ENCODE results near the gene TENM3. TPM values are rescaled to one million over a fixed set of nuclear protein-coding genes. Genes with fewer than 3 reads are reported as not detected.

TENM3 gene
- total and polyA plus RNA-seq, 2 of the 8 experiments (the other 6 are each of a cell fraction or from before 2014, with no cell fraction given) = 36.9 to 69.3 TPM

DNA sequence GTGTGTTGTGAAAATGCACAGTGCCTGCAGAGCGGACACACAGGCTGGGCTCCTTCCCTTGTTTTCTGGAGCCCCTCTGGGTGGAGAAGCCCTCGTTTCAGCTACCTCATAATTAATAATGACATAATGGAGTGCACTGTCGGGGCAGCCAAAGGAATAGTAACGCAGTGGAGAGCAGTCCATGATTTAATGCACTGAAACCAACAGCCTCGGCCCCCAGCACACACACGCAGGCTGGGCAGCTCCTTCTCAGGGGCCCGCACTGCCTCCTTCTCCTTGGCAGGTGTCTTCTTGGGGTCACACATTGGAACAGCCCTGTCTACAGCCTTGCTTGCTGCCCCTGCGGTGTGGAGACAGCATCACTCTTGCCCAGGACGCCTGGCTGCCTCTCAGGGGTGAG lies 584.8 kb downstream of the TENM3 start (continued):
- TF ChIP-seq SP1 (IDR thresholded peaks at IDR 0.05; ENCODE audit: low read depth, low read length) = no peak
- TF ChIP-seq TCF12 (IDR thresholded peaks at IDR 0.05; ENCODE audit: low read depth, low read length) = no peak
- no peak for TF ChIP-seq TAF7 (optimal IDR thresholded peaks at IDR 0.05; ENCODE audit: borderline replicate concordance, low read depth, low read length)
- no peak for TF ChIP-seq POLR2A (IDR thresholded peaks at IDR 0.05; ENCODE audit: control extremely low read depth in 1 of 2, low read depth in 2 of 2, low read length in 2 of 2)
